Measurements from ENCODE around the gene RXRA.

Gene RXRA

GRCh38 chr9:134325813-134326723 is at the start of gene RXRA:
TSS of gene RXRA (plus strand) at chr9:134326455. CDS start at chr9:134326632, 177 bp downstream.
- DNase-seq = peak; percentile 70

GRCh38 chr9:134278286-134278685 is 48.0 kb upstream of the RXRA start:
- no peak for DNase-seq

GRCh38 chr9:134278974-134279640 is 47.1 kb upstream of the RXRA start:
- DNase-seq = no peak

- no peak for DNase-seq
Measured at GRCh38 chr9:134282138-134282650, 44.1 kb upstream of the RXRA start.

GRCh38 chr9:134283111-134283515 is 43.1 kb upstream of the RXRA start:
- DNase-seq = no peak

GRCh38 chr9:134283692-134284265 is 42.5 kb upstream of the RXRA start:
- no peak for DNase-seq

GRCh38 chr9:134284273-134284672 is 42.0 kb upstream of the RXRA start:
- no peak for DNase-seq

GRCh38 chr9:134284741-134285140 is 41.5 kb upstream of the RXRA start:
- no peak for DNase-seq

GRCh38 chr9:134285215-134285845 is 40.9 kb upstream of the RXRA start:
- DNase-seq = no peak

- DNase-seq = no peak
Measured at GRCh38 chr9:134286471-134287245, 39.6 kb upstream of the RXRA start.

- DNase-seq = no peak
Measured at GRCh38 chr9:134287591-134288491, 38.4 kb upstream of the RXRA start.

GRCh38 chr9:134288746-134289145 is 37.5 kb upstream of the RXRA start:
- no peak for DNase-seq

GRCh38 chr9:134289241-134289875 is 36.9 kb upstream of the RXRA start:
- DNase-seq = no peak

- no peak for DNase-seq
Measured at GRCh38 chr9:134290603-134291451, 35.4 kb upstream of the RXRA start.

GRCh38 chr9:134291452-134291881 is 34.8 kb upstream of the RXRA start:
- no peak for DNase-seq

GRCh38 chr9:134291961-134292871 is 34.0 kb upstream of the RXRA start:
- no peak for DNase-seq

- DNase-seq = no peak
Measured at GRCh38 chr9:134293031-134293521, 33.2 kb upstream of the RXRA start.

- DNase-seq = peak; percentile 22
Measured at GRCh38 chr9:134293611-134294152, 32.6 kb upstream of the RXRA start.
